Stomach (tissue), 9 donors: Measurements from ENCODE around the gene SCGB2B2. TPM values are rescaled to one million over a fixed set of nuclear protein-coding genes. Genes with fewer than 3 reads are reported as not detected.

ENCODE experiments used
- DNase-seq, 2 donors: peaks; one replicate each; pipeline versions ENCODE4 v3.0.0 to v3.0.0-alpha.2; 2013 to 2019
- H3K27ac ChIP-seq, 5 donors: fragments of 200-600 bp in 4 of 5; sonication (generic) in 4 of 5; one replicate each; pipeline ENCODE4 v1.5.1; 2013 to 2019; ENCODE audit warnings: mild to moderate bottlenecking in 1 of 5, moderate library complexity in 1 of 5
- H3K27me3 ChIP-seq, 3 donors: fragments of 200-600 bp; sonication (generic); one replicate each; pipeline ENCODE4 v1.5.1; 2017 to 2019; ENCODE audit warnings: mixed run types in 1 of 3
- H3K36me3 ChIP-seq, 4 donors: fragments of 200-600 bp; sonication (generic); 1 replicate in 3 of 4; 2 replicates in 1 of 4; pipeline ENCODE4 v1.5.1; 2016 to 2019
- H3K4me1 ChIP-seq, 4 donors: fragments of 200-600 bp; sonication (generic); one replicate each; pipeline ENCODE4 v1.5.1; 2016 to 2019
- H3K4me3 ChIP-seq, 4 donors: fragments of 200-600 bp; sonication (generic) in 3 of 4; one replicate each; pipeline ENCODE4 v1.5.1; 2016 to 2019; ENCODE audit warnings: mild to moderate bottlenecking in 1 of 4
- H3K9me3 ChIP-seq, 4 donors: fragments of 200-600 bp; sonication (generic); one replicate each; pipeline ENCODE4 v1.5.1; 2016 to 2019
- CTCF ChIP-seq, 7 experiments: fragments of 450-650 bp in 4 of 7; fragments of 200-600 bp in 3 of 7; sonication (generic) in 3 of 7; IDR thresholded peaks; one replicate each; pipeline ENCODE4 v1.5.1; 2016 to 2019; ENCODE audit warnings: antibody characterized with exemption in 7 of 7, control low read depth in 2 of 7, mild to moderate bottlenecking in 1 of 7
- EP300 ChIP-seq: sonication (generic); formaldehyde crosslinking; IDR thresholded peaks from one replicate; pipeline ENCODE4 v1.6.1; 2017; ENCODE audit warnings: antibody characterized with exemption
- POLR2A ChIP-seq, 4 donors: fragments of 450-650 bp; IDR thresholded peaks; one replicate each; pipeline ENCODE4 v1.6.1; 2016; ENCODE audit warnings: antibody characterized with exemption in 4 of 4, control low read depth in 2 of 4, mild to moderate bottlenecking in 1 of 4, moderate library complexity in 1 of 4
- POLR2AphosphoS5 ChIP-seq, 3 donors: sonication (generic); formaldehyde crosslinking; IDR thresholded peaks; one replicate each; pipeline ENCODE4 v1.6.1; 2016; ENCODE audit warnings: antibody characterized with exemption in 3 of 3
- WGBS, 5 donors: extraction: QIAGEN DNeasy Blood & Tissue Kit in 3 of 5; methylation state at CpG; one replicate each; pipeline versions ENCODE4 v1.1.5 to v1.1.7; 2013 to 2018; 5-methylcytosine and 5-hydroxymethylcytosine counted together
- intact Hi-C: fragments of 100-400 bp; cut with DNase I; formaldehyde crosslinking; loops from one replicate; pipeline ENCODE4 v1.15.1; 2023; ENCODE audit warnings: low total_unique reads
- polyA plus RNA-seq, 3 donors: library from polyadenylated mRNA; stranded (reverse); fragments of 200-250 nt; gene quantifications; one replicate each; pipeline ENCODE4 v1.2.3, GENCODE V29; 2013
- total RNA-seq, 5 donors: library from RNA; depleted of rRNA; stranded (reverse); fragments of >200 nt; gene quantifications; one replicate each; pipeline versions ENCODE4 v1.1.0 to v1.2.3, GENCODE V29; 2014 to 2016
- donor health status: healthy with polysubstance abuse.
- donor health status: Bipolar disorder and iron deficiency.
- donor health status: healthy.

SCGB2B2 gene
- total and polyA plus RNA-seq, 8 donors = 0.12 to 1.8 (median 0.37) TPM; not detected in 5

DNA sequence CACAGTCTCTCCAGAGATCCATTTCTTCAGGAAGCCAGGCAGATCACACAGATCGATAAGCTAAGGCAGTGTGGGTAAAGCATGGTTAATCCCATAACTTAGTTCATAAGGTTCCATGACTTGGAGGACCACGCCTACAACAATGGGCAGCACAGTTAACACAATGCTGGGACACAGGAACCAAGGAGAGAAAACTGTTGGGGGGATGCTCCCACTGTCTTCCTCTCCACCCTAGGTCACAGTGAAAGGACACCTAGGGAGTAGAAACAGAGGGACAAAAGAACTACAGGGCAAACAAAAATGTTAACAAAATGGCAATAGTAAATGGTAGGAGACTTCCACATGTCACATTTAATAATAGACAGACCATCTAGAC lies 36.3 kb upstream of the SCGB2B2 start:
- Histone ChIP-seq H3K36me3 (no peaks in the 10 kb centered on the region), H3K4me1 (no peaks in the 10 kb centered on the region), H3K27me3 (peaks cover 0 to 7% (median 0%) of the 10 kb centered on the region in 3 donors), H3K4me3 (no peak overlapping the region), H3K27ac (no peak overlapping the region), H3K9me3 (peaks cover 0 to 19% (median 11%) of the 10 kb centered on the region in 4 donors)
- intact Hi-C loops = loop anchor here (2.0 kb wide), 1 partner anchor 74 kb away; no protein-coding TSS in a partner anchor
- DNase-seq = no peak
- TF ChIP-seq POLR2A (IDR thresholded peaks at IDR 0.05) (no peak), EP300 (no peak), CTCF (IDR thresholded peaks at IDR 0.05) (no peak), POLR2AphosphoS5 (IDR thresholded peaks at IDR 0.05) (no peak)
- 78 to 90% (median 85%) methylated on average over 2 of the region's 2 CpGs for WGBS, 5 donors

DNA sequence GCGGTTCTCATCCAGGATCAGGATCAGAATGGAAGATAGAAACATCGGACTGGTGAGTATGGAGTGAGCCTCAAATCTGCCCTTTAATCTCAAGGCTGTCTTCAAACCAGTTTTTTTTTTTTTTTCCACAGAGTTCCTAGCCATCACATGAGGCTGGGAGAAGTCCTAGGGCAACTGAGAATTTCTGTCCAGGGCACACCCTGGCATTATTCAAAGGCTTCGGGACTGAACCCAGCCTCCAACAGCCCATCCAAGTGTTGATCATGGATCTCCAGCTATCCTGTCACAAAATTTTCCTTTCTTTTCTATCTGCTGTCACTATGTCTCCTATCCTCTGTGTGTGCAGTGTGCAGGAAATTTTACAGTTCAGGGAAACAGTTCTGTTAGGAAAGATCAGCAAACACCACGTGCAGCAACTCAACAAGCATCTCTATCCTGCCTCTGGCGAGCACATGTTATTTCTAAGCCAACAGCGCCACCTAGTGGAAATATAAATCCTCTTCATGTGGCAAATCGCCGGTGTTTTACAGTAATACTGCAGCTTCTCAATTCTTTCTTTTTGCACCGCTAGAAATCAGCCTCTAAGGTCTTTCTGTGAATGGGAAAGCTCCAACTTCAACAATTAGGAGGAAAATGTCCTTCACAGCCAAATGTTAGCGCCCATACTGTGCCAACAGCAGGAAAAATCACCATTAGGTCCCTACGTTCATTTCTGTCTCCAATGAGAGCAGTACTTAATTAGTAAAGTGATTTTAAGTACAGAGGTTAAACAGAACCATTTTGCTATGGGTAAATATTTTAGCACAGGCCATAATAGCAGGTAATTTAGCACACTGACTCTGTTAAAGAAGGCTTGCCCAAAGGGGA lies 35.7 kb upstream of the SCGB2B2 start:
- peak in 5 of 7 experiments; percentile 56 to 90 (median 80) for TF ChIP-seq CTCF (IDR thresholded peaks at IDR 0.05)
- peak in 1 of 3 donors; percentile 57 for TF ChIP-seq POLR2AphosphoS5 (IDR thresholded peaks at IDR 0.05)
- TF ChIP-seq POLR2A (IDR thresholded peaks at IDR 0.05) = no peak
- intact Hi-C loops = loop anchor here (2.0 kb wide), 1 partner anchor 74 kb away; no protein-coding TSS in a partner anchor
- peaks cover 0 to 7% (median 0%) of the 10 kb centered on the region in 3 donors for H3K27me3 ChIP-seq
- 33 to 36% (median 35%) methylated on average over 11 of the region's 11 CpGs for WGBS, 5 donors
- no peak overlapping the region for H3K4me3 ChIP-seq
- peak; percentile 52 to 87 for DNase-seq
- H3K27ac ChIP-seq = no peak overlapping the region
- no peaks in the 10 kb centered on the region for H3K36me3 ChIP-seq
- peaks cover 0 to 20% (median 12%) of the 10 kb centered on the region in 4 donors for H3K9me3 ChIP-seq
- no peaks in the 10 kb centered on the region for H3K4me1 ChIP-seq

- Histone ChIP-seq H3K9me3 (peaks cover 0 to 28% (median 18%) of the 10 kb centered on the region in 4 donors), H3K27ac (no peak overlapping the region), H3K27me3 (peaks cover 0 to 7% (median 0%) of the 10 kb centered on the region in 3 donors), H3K4me3 (no peak overlapping the region), H3K36me3 (no peaks in the 10 kb centered on the region), H3K4me1 (no peaks in the 10 kb centered on the region)
- 59 to 68% (median 62%) methylated on average over 6 of the region's 6 CpGs for WGBS, 5 donors
- intact Hi-C loops = loop anchor here (2.0 kb wide), 1 partner anchor 73 kb away; no protein-coding TSS in a partner anchor
- TF ChIP-seq EP300 (no peak), CTCF (IDR thresholded peaks at IDR 0.05) (no peak), POLR2AphosphoS5 (IDR thresholded peaks at IDR 0.05) (no peak), POLR2A (IDR thresholded peaks at IDR 0.05) (no peak)
- DNase-seq = no peak
Observed at GRCh38 chr19:34711890-34712289, 34.9 kb upstream of the SCGB2B2 start.

- Histone ChIP-seq H3K27me3 (no peaks in the 10 kb centered on the region), H3K9me3 (peaks cover 0 to 27% (median 15%) of the 10 kb centered on the region in 4 donors), H3K4me1 (no peaks in the 10 kb centered on the region), H3K27ac (no peak overlapping the region), H3K4me3 (no peak overlapping the region), H3K36me3 (no peaks in the 10 kb centered on the region)
- DNase-seq = no peak
- no peak for TF ChIP-seq EP300
- intact Hi-C loops = no loop called here
- 34 to 59% (median 45%) methylated on average over 2 of the region's 2 CpGs for WGBS, 5 donors
Observed at GRCh38 chr19:34707661-34708060, 30.7 kb upstream of the SCGB2B2 start.
